ENCODE measurements around the gene TRAPPC13. TPM values are rescaled to one million over a fixed set of nuclear protein-coding genes. Genes with fewer than 3 reads are reported as not detected.

Gene TRAPPC13
- total and polyA plus RNA-seq, 2 experiments from 2014 or later, result 16.3 to 20.1 TPM

DNA sequence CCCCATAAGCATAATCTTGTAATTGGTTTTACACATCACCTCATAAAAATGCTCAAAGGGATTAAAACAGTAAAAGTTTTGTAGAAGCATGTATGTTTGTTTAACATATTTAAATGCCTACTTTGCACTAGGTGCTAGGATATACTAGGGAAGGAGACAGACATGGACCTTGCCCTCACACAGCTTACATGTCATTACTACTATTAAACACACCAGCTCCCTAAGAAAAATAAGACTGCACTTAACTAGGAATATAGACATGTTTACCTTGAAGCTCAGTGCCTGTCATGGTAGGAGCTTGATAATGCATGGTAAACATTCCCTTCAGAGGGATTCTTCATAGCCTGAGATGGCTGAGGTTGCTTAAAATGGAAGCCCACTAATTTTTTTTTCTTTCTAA lies 6.2 kb downstream of the TRAPPC13 start:
- H3K27me3 ChIP-seq (ENCODE audit: insufficient read depth), result no peaks in the 10 kb centered on the region

More for the DNA sequence above, 6.2 kb downstream of the TRAPPC13 start:
- Mint-ChIP-seq H3K36me3 (ENCODE audit: low read depth) (0 out of 3 replicates have a peak, but pooled peaks cover 3% of the 10 kb centered on the region), H3K27ac (no peak overlapping the region; the same call in 1 of the 2 replicates), H3K4me1 (no peaks in the 10 kb centered on the region; the same call in 2 of the 3 replicates), H3K9me3 (no peaks in the 10 kb centered on the region), H3K4me3 (no peak overlapping the region), H3K27me3 (ENCODE audit: insufficient read depth, low read depth, poor library complexity) (no peaks in the 10 kb centered on the region)
- no peaks in the 10 kb centered on the region for H3K9me2 ChIP-seq (ENCODE audit: insufficient read depth)
- DNase-seq (ENCODE audit: low spot score), result no peak
- no peak for ATAC-seq
- no peak overlapping the region for H3K4me3 ChIP-seq
- H3K4me2 ChIP-seq, result no peak overlapping the region
- no peaks in the 10 kb centered on the region for H3K4me1 ChIP-seq (ENCODE audit: insufficient read depth)
- no peak overlapping the region for H3K27ac ChIP-seq (ENCODE audit: low read depth)
- TF ChIP-seq CREB1 (CRISPR knock-in tag; IDR thresholded peaks at IDR 0.05; ENCODE audit: low read depth), result no peak
- no peak for TF ChIP-seq ZNF114 (CRISPR knock-in tag; IDR thresholded peaks at IDR 0.05)
- no peak for TF ChIP-seq NANOG (IDR thresholded peaks at IDR 0.05; ENCODE audit: borderline replicate concordance)
- TF ChIP-seq, protein P1, sequence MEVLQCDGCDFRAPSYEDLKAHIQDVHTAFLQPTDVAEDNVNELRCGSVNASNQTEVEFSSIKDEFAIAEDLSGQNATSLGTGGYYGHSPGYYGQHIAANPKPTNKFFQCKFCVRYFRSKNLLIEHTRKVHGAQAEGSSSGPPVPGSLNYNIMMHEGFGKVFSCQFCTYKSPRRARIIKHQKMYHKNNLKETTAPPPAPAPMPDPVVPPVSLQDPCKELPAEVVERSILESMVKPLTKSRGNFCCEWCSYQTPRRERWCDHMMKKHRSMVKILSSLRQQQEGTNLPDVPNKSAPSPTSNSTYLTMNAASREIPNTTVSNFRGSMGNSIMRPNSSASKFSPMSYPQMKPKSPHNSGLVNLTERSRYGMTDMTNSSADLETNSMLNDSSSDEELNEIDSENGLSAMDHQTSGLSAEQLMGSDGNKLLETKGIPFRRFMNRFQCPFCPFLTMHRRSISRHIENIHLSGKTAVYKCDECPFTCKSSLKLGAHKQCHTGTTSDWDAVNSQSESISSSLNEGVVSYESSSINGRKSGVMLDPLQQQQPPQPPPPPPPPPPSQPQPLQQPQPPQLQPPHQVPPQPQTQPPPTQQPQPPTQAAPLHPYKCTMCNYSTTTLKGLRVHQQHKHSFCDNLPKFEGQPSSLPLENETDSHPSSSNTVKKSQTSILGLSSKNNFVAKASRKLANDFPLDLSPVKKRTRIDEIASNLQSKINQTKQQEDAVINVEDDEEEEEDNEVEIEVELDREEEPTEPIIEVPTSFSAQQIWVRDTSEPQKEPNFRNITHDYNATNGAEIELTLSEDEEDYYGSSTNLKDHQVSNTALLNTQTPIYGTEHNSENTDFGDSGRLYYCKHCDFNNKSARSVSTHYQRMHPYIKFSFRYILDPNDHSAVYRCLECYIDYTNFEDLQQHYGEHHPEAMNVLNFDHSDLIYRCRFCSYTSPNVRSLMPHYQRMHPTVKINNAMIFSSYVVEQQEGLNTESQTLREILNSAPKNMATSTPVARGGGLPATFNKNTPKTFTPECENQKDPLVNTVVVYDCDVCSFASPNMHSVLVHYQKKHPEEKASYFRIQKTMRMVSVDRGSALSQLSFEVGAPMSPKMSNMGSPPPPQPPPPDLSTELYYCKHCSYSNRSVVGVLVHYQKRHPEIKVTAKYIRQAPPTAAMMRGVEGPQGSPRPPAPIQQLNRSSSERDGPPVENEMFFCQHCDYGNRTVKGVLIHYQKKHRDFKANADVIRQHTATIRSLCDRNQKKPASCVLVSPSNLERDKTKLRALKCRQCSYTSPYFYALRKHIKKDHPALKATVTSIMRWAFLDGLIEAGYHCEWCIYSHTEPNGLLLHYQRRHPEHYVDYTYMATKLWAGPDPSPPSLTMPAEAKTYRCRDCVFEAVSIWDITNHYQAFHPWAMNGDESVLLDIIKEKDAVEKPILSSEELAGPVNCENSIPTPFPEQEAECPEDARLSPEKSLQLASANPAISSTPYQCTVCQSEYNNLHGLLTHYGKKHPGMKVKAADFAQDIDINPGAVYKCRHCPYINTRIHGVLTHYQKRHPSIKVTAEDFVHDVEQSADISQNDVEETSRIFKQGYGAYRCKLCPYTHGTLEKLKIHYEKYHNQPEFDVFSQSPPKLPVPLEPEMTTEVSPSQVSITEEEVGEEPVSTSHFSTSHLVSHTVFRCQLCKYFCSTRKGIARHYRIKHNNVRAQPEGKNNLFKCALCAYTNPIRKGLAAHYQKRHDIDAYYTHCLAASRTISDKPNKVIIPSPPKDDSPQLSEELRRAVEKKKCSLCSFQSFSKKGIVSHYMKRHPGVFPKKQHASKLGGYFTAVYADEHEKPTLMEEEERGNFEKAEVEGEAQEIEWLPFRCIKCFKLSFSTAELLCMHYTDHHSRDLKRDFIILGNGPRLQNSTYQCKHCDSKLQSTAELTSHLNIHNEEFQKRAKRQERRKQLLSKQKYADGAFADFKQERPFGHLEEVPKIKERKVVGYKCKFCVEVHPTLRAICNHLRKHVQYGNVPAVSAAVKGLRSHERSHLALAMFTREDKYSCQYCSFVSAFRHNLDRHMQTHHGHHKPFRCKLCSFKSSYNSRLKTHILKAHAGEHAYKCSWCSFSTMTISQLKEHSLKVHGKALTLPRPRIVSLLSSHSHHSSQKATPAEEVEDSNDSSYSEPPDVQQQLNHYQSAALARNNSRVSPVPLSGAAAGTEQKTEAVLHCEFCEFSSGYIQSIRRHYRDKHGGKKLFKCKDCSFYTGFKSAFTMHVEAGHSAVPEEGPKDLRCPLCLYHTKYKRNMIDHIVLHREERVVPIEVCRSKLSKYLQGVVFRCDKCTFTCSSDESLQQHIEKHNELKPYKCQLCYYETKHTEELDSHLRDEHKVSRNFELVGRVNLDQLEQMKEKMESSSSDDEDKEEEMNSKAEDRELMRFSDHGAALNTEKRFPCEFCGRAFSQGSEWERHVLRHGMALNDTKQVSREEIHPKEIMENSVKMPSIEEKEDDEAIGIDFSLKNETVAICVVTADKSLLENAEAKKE (CRISPR knock-in tag; IDR thresholded peaks at IDR 0.05), result no peak
- TF ChIP-seq POLR2AphosphoS5 (IDR thresholded peaks at IDR 0.05; ENCODE audit: low read depth), result no peak
- TF ChIP-seq, protein P2, sequence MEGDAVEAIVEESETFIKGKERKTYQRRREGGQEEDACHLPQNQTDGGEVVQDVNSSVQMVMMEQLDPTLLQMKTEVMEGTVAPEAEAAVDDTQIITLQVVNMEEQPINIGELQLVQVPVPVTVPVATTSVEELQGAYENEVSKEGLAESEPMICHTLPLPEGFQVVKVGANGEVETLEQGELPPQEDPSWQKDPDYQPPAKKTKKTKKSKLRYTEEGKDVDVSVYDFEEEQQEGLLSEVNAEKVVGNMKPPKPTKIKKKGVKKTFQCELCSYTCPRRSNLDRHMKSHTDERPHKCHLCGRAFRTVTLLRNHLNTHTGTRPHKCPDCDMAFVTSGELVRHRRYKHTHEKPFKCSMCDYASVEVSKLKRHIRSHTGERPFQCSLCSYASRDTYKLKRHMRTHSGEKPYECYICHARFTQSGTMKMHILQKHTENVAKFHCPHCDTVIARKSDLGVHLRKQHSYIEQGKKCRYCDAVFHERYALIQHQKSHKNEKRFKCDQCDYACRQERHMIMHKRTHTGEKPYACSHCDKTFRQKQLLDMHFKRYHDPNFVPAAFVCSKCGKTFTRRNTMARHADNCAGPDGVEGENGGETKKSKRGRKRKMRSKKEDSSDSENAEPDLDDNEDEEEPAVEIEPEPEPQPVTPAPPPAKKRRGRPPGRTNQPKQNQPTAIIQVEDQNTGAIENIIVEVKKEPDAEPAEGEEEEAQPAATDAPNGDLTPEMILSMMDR (conservative IDR thresholded peaks at IDR 0.05; ENCODE audit: low read depth in 2 of 2), result no peak
- no peak for TF ChIP-seq ZNF331 (CRISPR knock-in tag; IDR thresholded peaks at IDR 0.05; ENCODE audit: low read depth)
- TF ChIP-seq, protein P3, sequence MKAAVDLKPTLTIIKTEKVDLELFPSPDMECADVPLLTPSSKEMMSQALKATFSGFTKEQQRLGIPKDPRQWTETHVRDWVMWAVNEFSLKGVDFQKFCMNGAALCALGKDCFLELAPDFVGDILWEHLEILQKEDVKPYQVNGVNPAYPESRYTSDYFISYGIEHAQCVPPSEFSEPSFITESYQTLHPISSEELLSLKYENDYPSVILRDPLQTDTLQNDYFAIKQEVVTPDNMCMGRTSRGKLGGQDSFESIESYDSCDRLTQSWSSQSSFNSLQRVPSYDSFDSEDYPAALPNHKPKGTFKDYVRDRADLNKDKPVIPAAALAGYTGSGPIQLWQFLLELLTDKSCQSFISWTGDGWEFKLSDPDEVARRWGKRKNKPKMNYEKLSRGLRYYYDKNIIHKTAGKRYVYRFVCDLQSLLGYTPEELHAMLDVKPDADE (IDR thresholded peaks at IDR 0.05), result no peak
- no peak for TF ChIP-seq EZH2phosphoT487 (IDR thresholded peaks at IDR 0.05; ENCODE audit: unreplicated experiment)
- TF ChIP-seq, protein P4, sequence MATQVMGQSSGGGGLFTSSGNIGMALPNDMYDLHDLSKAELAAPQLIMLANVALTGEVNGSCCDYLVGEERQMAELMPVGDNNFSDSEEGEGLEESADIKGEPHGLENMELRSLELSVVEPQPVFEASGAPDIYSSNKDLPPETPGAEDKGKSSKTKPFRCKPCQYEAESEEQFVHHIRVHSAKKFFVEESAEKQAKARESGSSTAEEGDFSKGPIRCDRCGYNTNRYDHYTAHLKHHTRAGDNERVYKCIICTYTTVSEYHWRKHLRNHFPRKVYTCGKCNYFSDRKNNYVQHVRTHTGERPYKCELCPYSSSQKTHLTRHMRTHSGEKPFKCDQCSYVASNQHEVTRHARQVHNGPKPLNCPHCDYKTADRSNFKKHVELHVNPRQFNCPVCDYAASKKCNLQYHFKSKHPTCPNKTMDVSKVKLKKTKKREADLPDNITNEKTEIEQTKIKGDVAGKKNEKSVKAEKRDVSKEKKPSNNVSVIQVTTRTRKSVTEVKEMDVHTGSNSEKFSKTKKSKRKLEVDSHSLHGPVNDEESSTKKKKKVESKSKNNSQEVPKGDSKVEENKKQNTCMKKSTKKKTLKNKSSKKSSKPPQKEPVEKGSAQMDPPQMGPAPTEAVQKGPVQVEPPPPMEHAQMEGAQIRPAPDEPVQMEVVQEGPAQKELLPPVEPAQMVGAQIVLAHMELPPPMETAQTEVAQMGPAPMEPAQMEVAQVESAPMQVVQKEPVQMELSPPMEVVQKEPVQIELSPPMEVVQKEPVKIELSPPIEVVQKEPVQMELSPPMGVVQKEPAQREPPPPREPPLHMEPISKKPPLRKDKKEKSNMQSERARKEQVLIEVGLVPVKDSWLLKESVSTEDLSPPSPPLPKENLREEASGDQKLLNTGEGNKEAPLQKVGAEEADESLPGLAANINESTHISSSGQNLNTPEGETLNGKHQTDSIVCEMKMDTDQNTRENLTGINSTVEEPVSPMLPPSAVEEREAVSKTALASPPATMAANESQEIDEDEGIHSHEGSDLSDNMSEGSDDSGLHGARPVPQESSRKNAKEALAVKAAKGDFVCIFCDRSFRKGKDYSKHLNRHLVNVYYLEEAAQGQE (IDR thresholded peaks at IDR 0.05; ENCODE audit: unreplicated experiment), result no peak
- no peak for TF ChIP-seq EZH2 (IDR thresholded peaks at IDR 0.05; ENCODE audit: low read depth, unreplicated experiment)
- no peak for TF ChIP-seq JUNB (IDR thresholded peaks at IDR 0.05; ENCODE audit: unreplicated experiment)
- TF ChIP-seq STAT1 (IDR thresholded peaks at IDR 0.05; ENCODE audit: unreplicated experiment), result no peak
- peaks cover 6% of the 10 kb centered on the region for H3K36me3 ChIP-seq (ENCODE audit: insufficient read depth)
- H4K20me1 ChIP-seq (replicated peaks; ENCODE audit: insufficient read depth), result no peaks in the 10 kb centered on the region; the same call in 1 of the 2 replicates
- H3K79me2 ChIP-seq (replicated peaks; ENCODE audit: insufficient read depth), result peaks cover 51% of the 10 kb centered on the region
- no peak overlapping the region for H2AFZ ChIP-seq
- H3F3A ChIP-seq (replicated peaks; ENCODE audit: low read depth), result no peaks in the 10 kb centered on the region

Measured in GM23338 (cell line).